Left colon (tissue), 2 donors: Measurements from ENCODE around the gene CCDC106. TPM values are rescaled to one million over a fixed set of nuclear protein-coding genes. Genes with fewer than 3 reads are reported as not detected.

ENCODE experiments used
- ATAC-seq: fragments of 200-7000 bp; cut with Tn5 transposase; one replicate; pipeline ENCODE4 v1.9.1; 2020; ENCODE audit warnings: mild to moderate bottlenecking, moderate library complexity
- DNase-seq, 2 donors: peaks; one replicate each; pipeline ENCODE4 v3.0.0-alpha.2; 2020
- intact Hi-C, 2 donors: fragments of 100-400 bp; cut with DNase I in 1 of 2; cut with micrococcal nuclease in 1 of 2; formaldehyde crosslinking; loops; one replicate each; pipeline versions ENCODE4 v1.11.2 to v1.14.0; 2022; cut with DNase I, micrococcal nuclease
- total RNA-seq, 2 donors: library from RNA; stranded (reverse); fragmentation: NEBNext Ultra II Directional; extraction: Animal tissue kit (Norgen Biotek cat#: 25700); gene quantifications; one replicate each; pipeline ENCODE4 v1.2.1, GENCODE V29; 2021
- donor health status: DM: no; HTN: no; CAD: no.
- donor health status: DM: yes; HTN: yes; CAD: no.

The CCDC106 gene
- total RNA-seq, 2 donors from 2014 or later, result 6.2 to 6.7 TPM

GRCh38 chr19:55611983-55612645 lies 35.9 kb upstream of the CCDC106 start:
- intact Hi-C loops, result no loop called here
- DNase-seq (no peak), ATAC-seq (no peak)

GRCh38 chr19:55613396-55613795 lies 34.6 kb upstream of the CCDC106 start:
- DNase-seq (no peak), ATAC-seq (no peak)
- intact Hi-C loops, result no loop called here

DNA sequence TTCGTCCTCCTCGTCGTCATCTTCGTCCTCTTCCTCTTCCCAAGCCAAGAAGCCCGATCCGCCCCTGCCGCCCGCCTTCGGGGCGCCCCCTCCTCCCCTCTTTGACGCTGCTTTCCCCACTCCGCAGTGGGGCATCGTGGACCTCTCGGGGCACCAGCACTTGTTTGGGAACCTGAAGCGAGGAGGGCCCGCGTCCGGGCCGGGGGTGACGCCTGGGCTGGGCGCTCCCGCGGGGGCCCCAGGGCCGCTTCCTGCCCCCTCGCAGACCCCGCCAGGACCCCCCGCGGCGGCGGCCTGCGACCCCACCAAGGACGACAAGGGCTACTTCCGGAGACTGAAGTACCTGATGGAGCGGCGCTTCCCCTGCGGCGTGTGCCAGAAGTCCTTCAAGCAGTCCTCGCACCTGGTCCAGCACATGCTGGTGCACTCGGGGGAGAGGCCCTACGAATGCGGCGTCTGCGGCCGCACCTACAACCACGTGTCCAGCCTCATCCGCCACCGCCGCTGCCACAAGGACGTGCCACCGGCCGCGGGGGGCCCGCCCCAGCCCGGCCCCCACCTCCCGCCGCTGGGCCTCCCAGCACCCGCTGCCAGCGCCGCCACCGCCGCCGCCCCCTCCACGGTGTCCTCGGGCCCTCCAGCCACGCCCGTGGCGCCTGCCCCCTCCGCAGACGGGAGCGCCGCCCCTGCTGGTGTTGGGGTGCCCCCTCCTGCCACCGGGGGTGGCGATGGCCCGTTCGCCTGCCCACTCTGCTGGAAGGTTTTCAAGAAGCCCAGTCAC lies 33.9 kb upstream of the CCDC106 start:
- ATAC-seq (no peak), DNase-seq (no peak)
- intact Hi-C loops, result no loop called here

- DNase-seq (no peak), ATAC-seq (no peak)
- intact Hi-C loops, result no loop called here
These were observed 33.1 kb upstream of the CCDC106 start for GRCh38 chr19:55614711-55615542.

GRCh38 chr19:55615543-55616394 lies 32.2 kb upstream of the CCDC106 start:
- ATAC-seq (no peak), DNase-seq (no peak)
- intact Hi-C loops, result no loop called here

GRCh38 chr19:55616395-55616875 lies 31.6 kb upstream of the CCDC106 start:
- intact Hi-C loops, result no loop called here
- DNase-seq, result no peak
- no peak for ATAC-seq

GRCh38 chr19:55617426-55617825 lies 30.6 kb upstream of the CCDC106 start:
- ATAC-seq, result no peak
- intact Hi-C loops, result no loop called here
- no peak for DNase-seq

- intact Hi-C loops, result no loop called here
- DNase-seq (no peak), ATAC-seq (peak; percentile 3)
These were observed 29.6 kb upstream of the CCDC106 start for GRCh38 chr19:55618426-55618825.

DNA sequence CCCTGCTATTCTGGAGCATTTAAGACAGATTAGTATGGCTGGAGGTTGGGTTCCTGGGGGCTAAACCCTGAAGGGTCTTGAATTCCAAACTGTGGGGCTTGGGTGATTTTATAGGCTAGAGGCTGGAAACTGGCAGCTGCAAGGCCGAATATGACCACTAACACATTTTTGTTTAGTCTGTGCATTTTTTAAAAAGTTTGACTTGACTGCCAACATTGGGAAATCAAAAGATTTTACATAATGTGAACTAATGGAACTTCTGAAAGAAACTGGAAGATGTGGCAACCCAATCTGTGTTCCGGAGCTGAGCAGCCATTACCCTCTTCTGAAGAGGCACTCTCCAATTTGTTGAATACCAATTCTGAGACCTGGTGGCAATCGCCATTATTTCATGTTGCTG lies 28.7 kb upstream of the CCDC106 start:
- no peak for DNase-seq
- ATAC-seq, result no peak
- intact Hi-C loops, result no loop called here

- intact Hi-C loops, result no loop called here
- ATAC-seq, result no peak
These were observed 27.4 kb upstream of the CCDC106 start for GRCh38 chr19:55620410-55621204.

DNA sequence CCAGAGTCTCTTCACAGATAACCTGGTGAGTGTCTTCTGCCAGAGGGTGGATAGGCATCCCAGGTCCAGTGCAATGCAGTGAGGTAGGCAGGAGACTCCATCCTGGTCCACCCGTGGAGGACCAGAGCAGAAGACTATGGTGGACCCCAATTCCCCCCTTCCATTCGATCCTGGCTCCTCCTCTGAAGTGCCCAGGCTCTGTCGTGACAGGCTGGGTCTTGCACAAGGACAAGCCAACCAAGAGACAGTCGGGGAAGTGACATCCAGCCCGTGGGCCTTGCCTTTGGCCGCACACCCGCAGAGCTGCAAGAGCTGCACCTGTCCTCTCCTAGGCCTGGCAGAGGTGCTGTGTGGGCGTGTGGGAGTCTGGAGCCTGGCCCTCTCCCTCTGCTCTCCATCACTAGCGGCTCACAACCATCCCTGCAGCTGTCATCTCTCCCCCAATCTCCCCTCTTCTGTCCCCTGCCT lies 26.8 kb upstream of the CCDC106 start:
- intact Hi-C loops, result no loop called here
- ATAC-seq (no peak), DNase-seq (no peak)

More at GRCh38 chr19:55620410-55621204, 27.4 kb upstream of the CCDC106 start:
- no peak for DNase-seq

GRCh38 chr19:55621673-55622231 lies 26.3 kb upstream of the CCDC106 start:
- no peak for ATAC-seq
- DNase-seq, result peak in 1 of 2 donors; percentile 23
- intact Hi-C loops, result no loop called here

- intact Hi-C loops, result no loop called here
- ATAC-seq, result no peak
- no peak for DNase-seq
These were observed 25.6 kb upstream of the CCDC106 start for GRCh38 chr19:55622242-55622969.

DNA sequence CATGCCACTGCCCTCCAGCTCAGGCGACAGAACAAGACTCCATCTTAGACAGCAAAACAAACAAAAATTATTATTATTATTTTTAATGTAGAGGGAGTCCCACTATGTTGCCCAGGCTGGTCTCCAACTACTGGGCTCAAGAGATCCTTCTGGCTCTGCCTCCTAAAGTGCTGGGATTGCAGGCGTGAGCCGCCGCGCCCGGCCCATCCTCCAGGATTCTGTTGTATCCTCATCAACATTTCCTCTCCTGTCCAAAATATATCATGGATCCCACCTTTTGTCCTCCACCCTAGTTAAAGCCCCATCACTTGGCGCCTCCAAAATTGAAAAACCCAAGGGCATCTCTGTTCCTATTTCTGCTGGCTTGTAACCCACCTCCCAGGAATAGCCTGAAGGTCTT lies 24.9 kb upstream of the CCDC106 start:
- DNase-seq (no peak), ATAC-seq (no peak)
- intact Hi-C loops, result no loop called here

GRCh38 chr19:55623561-55623960 lies 24.5 kb upstream of the CCDC106 start:
- ATAC-seq (no peak), DNase-seq (no peak)
- intact Hi-C loops, result no loop called here

DNA sequence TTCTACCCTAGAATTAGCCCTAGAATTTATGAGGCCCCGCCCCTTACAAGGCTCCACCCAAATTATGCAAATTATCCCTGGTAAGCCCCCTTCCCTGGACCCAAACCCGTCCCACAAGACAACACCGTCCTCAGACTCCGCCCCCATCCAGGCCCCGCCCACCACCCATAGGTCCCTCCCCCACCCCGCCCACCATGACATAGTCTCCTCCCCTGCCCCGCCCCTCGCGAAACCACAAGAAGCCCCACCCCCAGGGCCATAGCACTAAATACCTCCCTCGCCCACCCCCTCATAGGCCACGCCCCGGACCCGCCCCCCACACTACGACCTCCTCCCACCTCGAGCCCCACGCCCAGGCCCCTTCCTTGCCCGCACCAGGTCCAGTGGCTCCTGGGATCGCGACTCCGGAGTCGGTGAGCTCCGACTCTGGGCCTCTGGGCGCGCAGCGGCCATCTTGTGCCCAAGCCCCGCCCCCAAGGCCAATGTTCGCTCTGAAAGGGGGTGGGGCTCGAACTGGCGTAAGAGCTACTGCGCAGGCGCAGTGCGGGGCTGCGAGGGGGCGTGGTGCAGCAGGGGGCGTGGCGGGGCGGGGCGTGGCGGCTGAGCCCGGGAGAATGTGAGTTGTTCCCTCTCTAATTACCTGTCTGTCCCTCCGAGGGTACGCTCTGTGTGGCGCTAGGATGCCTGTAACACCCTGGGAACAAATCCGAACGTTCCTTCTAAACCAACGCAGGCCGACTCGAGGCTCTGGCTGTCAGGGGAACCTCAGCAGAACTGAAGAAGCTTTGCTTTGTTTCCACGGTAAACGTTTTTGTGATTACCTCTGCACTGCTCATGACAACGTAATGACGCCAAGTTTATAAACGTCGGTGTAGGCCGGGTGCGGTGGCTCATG lies 23.7 kb upstream of the CCDC106 start, which contains the start of gene ZNF784:
TSS of gene ZNF784 (minus strand) at position 458 of the 895 bp plus-strand sequence. CDS start at position 453, 5 bp downstream.
- ATAC-seq (peak; percentile 91), DNase-seq (peak; percentile 85 to 94)
- intact Hi-C loops, result no loop called here
